Measurements from ENCODE around the gene PAF1.

PAF1 gene

GRCh38 chr19:39426170-39426569 lies 35.3 kb upstream of the PAF1 start:
- H3K36me3 ChIP-seq (ENCODE audit: insufficient read depth, low read length), result peaks cover 38% of the 10 kb centered on the region
- H3K27me3 ChIP-seq (ENCODE audit: insufficient read depth, low read length), result no peaks in the 10 kb centered on the region
- no peak overlapping the region for H3K4me3 ChIP-seq (ENCODE audit: low read length)
- H3K4me1 ChIP-seq (ENCODE audit: insufficient read depth, low read length), result peaks cover 22% of the 10 kb centered on the region
- H3K9me3 ChIP-seq (ENCODE audit: low read length), result no peaks in the 10 kb centered on the region
- H2AFZ ChIP-seq (ENCODE audit: low read depth, low read length), result no peak overlapping the region

DNA sequence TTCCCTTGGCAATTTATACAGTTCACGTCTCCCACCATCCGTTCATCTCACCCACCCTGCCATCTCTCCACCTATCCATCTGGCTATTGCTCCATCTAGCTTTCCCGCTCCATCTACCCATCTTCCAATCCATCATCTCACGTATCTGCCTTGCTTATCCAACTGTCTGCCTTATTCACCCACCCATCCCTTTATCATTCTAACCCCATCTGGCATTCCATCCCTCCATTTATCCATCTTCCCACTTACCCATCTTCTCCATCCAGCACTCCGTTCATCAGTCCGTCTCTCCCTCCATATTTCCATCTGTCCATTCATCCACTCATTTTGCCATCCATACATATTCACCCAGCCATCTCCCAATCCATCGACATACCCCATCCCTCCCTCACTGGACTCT lies 34.8 kb upstream of the PAF1 start:
- H2AFZ ChIP-seq (ENCODE audit: low read depth, low read length), result no peak overlapping the region
- H3K4me3 ChIP-seq (ENCODE audit: low read length), result no peak overlapping the region
- peaks cover 42% of the 10 kb centered on the region for H3K36me3 ChIP-seq (ENCODE audit: insufficient read depth, low read length)
- peaks cover 22% of the 10 kb centered on the region for H3K4me1 ChIP-seq (ENCODE audit: insufficient read depth, low read length)
- no peaks in the 10 kb centered on the region for H3K27me3 ChIP-seq (ENCODE audit: insufficient read depth, low read length)
- no peaks in the 10 kb centered on the region for H3K9me3 ChIP-seq (ENCODE audit: low read length)

GRCh38 chr19:39424934-39425333 lies 34.0 kb upstream of the PAF1 start:
- Histone ChIP-seq H2AFZ (ENCODE audit: low read depth, low read length) (no peak overlapping the region), H3K4me1 (ENCODE audit: insufficient read depth, low read length) (peaks cover 22% of the 10 kb centered on the region), H3K4me3 (ENCODE audit: low read length) (no peak overlapping the region), H3K27me3 (ENCODE audit: insufficient read depth, low read length) (no peaks in the 10 kb centered on the region), H3K9me3 (ENCODE audit: low read length) (no peaks in the 10 kb centered on the region), H3K36me3 (ENCODE audit: insufficient read depth, low read length) (peaks cover 48% of the 10 kb centered on the region)

DNA sequence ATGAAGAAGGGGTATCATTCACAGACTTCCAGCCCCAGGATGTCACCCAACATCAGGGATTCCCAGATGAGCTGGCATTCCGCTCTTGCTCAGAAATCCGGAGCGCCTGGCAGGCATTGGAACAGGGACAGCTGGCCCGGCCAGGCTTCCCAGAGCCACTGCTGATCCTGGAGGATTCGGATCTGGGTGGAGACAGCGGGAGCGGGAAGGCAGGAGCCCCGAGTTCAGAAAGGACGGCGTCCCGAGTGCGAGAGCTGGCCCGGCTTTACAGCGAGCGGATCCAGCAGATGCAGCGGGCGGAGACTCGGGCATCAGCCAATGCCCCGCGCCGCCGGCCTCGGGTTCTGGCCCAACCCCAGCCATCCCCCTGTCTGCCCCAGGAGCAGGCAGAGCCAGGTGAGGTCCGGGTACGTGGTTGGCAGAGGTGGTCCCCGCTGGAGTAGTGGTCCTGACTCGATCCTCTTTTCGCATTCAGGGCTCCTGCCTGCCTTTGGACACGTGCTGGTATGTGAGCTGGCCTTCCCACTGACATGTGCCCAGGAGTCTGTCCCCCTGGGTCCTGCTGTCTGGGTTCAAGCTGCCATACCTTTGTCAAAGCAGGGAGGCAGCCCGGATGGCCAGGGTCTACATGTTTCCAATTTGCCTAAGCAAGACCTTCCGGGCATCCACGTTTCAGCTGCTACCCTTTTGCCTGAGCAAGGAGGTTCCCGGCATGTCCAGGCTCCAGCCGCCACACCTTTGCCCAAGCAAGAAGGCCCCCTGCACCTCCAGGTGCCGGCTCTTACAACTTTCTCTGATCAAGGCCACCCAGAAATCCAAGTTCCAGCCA lies 32.6 kb upstream of the PAF1 start:
- H3K4me3 ChIP-seq (ENCODE audit: low read length), result no peak overlapping the region
- no peaks in the 10 kb centered on the region for H3K9me3 ChIP-seq (ENCODE audit: low read length)
- no peak overlapping the region for H2AFZ ChIP-seq (ENCODE audit: low read depth, low read length)
- peaks cover 17% of the 10 kb centered on the region for H3K4me1 ChIP-seq (ENCODE audit: insufficient read depth, low read length)
- no peaks in the 10 kb centered on the region for H3K27me3 ChIP-seq (ENCODE audit: insufficient read depth, low read length)
- H3K36me3 ChIP-seq (ENCODE audit: insufficient read depth, low read length), result peaks cover 60% of the 10 kb centered on the region

GRCh38 chr19:39422020-39422419 lies 31.1 kb upstream of the PAF1 start:
- H2AFZ ChIP-seq (ENCODE audit: low read depth, low read length), result no peak overlapping the region
- H3K27me3 ChIP-seq (ENCODE audit: insufficient read depth, low read length), result no peaks in the 10 kb centered on the region
- no peaks in the 10 kb centered on the region for H3K9me3 ChIP-seq (ENCODE audit: low read length)
- no peak overlapping the region for H3K4me3 ChIP-seq (ENCODE audit: low read length)
- peaks cover 12% of the 10 kb centered on the region for H3K4me1 ChIP-seq (ENCODE audit: insufficient read depth, low read length)
- peaks cover 68% of the 10 kb centered on the region for H3K36me3 ChIP-seq (ENCODE audit: insufficient read depth, low read length)

DNA sequence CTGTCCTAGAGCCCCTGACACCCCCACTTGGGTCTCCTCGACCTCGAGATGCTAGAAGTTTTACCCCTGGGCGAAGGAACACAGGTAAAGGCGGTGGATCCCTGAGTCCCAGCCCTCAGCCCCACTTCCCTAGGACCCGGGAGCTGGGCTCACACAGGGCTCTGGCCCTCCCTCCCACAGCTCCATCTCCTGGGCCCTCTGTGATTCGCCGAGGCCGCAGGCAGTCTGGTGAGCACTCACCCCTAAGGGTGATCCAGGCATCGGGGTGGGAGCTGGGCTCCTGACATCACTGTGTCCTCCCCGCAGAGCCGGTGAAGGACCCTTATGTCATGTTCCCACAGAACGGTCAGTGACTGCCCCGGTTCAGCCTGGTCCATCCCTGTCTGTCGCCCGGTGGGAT lies 29.9 kb upstream of the PAF1 start:
- Histone ChIP-seq H3K9me3 (ENCODE audit: low read length) (no peaks in the 10 kb centered on the region), H3K4me1 (ENCODE audit: insufficient read depth, low read length) (peaks cover 10% of the 10 kb centered on the region), H3K4me3 (ENCODE audit: low read length) (no peak overlapping the region), H3K27me3 (ENCODE audit: insufficient read depth, low read length) (no peaks in the 10 kb centered on the region), H3K36me3 (ENCODE audit: insufficient read depth, low read length) (peaks cover 77% of the 10 kb centered on the region), H2AFZ (ENCODE audit: low read depth, low read length) (no peak overlapping the region)

GRCh38 chr19:39419003-39419402 lies 28.1 kb upstream of the PAF1 start:
- H3K4me1 ChIP-seq (ENCODE audit: insufficient read depth, low read length), result peaks cover 23% of the 10 kb centered on the region
- H3K9me3 ChIP-seq (ENCODE audit: low read length), result no peaks in the 10 kb centered on the region
- no peak overlapping the region for H3K4me3 ChIP-seq (ENCODE audit: low read length)
- no peak overlapping the region for H2AFZ ChIP-seq (ENCODE audit: low read depth, low read length)
- H3K27me3 ChIP-seq (ENCODE audit: insufficient read depth, low read length), result no peaks in the 10 kb centered on the region
- H3K36me3 ChIP-seq (ENCODE audit: insufficient read depth, low read length), result peaks cover 71% of the 10 kb centered on the region

- H3K9me3 ChIP-seq (ENCODE audit: low read length), result no peaks in the 10 kb centered on the region
- no peaks in the 10 kb centered on the region for H3K27me3 ChIP-seq (ENCODE audit: insufficient read depth, low read length)
- H3K4me3 ChIP-seq (ENCODE audit: low read length), result no peak overlapping the region
- H3K4me1 ChIP-seq (ENCODE audit: insufficient read depth, low read length), result peaks cover 24% of the 10 kb centered on the region
- peaks cover 57% of the 10 kb centered on the region for H3K36me3 ChIP-seq (ENCODE audit: insufficient read depth, low read length)
- no peak overlapping the region for H2AFZ ChIP-seq (ENCODE audit: low read depth, low read length)
These were observed 26.7 kb upstream of the PAF1 start for GRCh38 chr19:39417463-39418181.

DNA sequence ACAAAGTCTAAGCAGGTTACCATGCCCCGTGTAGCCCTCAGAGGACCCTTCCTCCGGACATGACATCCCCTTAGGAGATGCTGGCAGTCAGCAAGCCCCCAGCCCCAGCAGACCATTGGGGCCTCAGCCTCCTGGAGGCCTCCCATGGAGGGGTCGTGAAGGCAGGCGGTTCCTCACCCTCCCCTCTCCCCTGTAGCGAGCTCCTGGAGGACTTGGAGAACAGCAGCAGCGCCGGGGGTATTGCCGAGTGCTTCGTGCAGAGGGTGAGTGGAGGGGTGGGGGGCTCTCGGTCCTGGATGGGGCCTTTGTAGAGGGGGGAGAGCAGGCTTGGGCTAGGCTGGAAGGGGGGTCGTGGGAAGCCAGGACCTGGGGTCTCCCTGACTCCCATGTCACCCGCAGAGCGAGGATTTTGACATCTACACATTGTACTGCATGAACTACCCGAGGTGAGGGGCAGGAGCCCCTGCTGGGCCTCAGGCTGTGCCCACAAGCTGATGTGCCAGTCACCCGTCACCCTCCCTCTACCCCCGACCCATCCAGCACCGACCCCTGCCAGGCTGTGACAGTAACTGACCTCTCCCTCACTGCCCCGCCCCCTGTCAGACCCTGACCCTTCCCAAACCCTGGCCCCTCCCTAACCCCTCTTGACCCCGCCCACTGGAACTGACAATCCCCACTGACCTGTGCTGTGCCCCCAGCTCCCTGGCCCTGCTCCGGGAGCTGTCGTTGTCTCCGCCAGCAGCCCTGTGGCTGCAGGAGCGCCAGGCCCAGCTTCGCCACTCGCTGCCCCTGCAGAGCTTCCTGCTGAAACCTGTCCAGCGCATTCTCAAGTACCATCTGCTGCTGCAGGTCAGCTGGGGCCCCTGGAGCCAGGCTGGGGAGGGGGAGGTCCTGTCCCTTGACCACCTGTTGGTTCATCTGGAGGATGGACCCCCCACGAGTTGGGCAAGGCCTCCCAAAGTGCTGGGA lies 25.5 kb upstream of the PAF1 start:
- H2AFZ ChIP-seq (ENCODE audit: low read depth, low read length), result no peak overlapping the region
- H3K36me3 ChIP-seq (ENCODE audit: insufficient read depth, low read length), result peaks cover 52% of the 10 kb centered on the region

GRCh38 chr19:39415111-39416046 lies 24.5 kb upstream of the PAF1 start:
- Histone ChIP-seq H3K36me3 (ENCODE audit: insufficient read depth, low read length) (peaks cover 44% of the 10 kb centered on the region), H3K9me3 (ENCODE audit: low read length) (no peaks in the 10 kb centered on the region), H3K4me3 (ENCODE audit: low read length) (peak overlapping the region; percentile 74), H2AFZ (ENCODE audit: low read depth, low read length) (no peak overlapping the region), H3K27me3 (ENCODE audit: insufficient read depth, low read length) (no peaks in the 10 kb centered on the region), H3K4me1 (ENCODE audit: insufficient read depth, low read length) (peaks cover 36% of the 10 kb centered on the region)

More for the DNA sequence above, 25.5 kb upstream of the PAF1 start:
- no peaks in the 10 kb centered on the region for H3K27me3 ChIP-seq (ENCODE audit: insufficient read depth, low read length)
- H3K9me3 ChIP-seq (ENCODE audit: low read length), result no peaks in the 10 kb centered on the region
- no peak overlapping the region for H3K4me3 ChIP-seq (ENCODE audit: low read length)
- H3K4me1 ChIP-seq (ENCODE audit: insufficient read depth, low read length), result peaks cover 26% of the 10 kb centered on the region

GRCh38 chr19:39413911-39414608 lies 23.2 kb upstream of the PAF1 start:
- Histone ChIP-seq H3K4me1 (ENCODE audit: insufficient read depth, low read length) (peaks cover 40% of the 10 kb centered on the region), H3K4me3 (ENCODE audit: low read length) (peak overlapping the region; percentile 74), H3K36me3 (ENCODE audit: insufficient read depth, low read length) (peaks cover 35% of the 10 kb centered on the region), H3K27me3 (ENCODE audit: insufficient read depth, low read length) (no peaks in the 10 kb centered on the region), H3K9me3 (ENCODE audit: low read length) (no peaks in the 10 kb centered on the region), H2AFZ (ENCODE audit: low read depth, low read length) (peak overlapping the region; percentile 66)

Data from neuron (in vitro differentiated cells).